HG03457 (cell line): Measurements from ENCODE around the gene OR56B4.
"Not testable (repeated sequence)": the region's sequence is repeated elsewhere in the genome, so short reads cannot be mapped to it uniquely, and the experiment has no call there.

Source experiments
- ATAC-seq: cut with Tn5 transposase; IDR thresholded peaks from one replicate; pipeline ENCODE4 v1.9.1; 2021; ENCODE audit warnings: moderate number of reproducible peaks; ENCODE audit not compliant: unreplicated experiment

The OR56B4 gene

DNA sequence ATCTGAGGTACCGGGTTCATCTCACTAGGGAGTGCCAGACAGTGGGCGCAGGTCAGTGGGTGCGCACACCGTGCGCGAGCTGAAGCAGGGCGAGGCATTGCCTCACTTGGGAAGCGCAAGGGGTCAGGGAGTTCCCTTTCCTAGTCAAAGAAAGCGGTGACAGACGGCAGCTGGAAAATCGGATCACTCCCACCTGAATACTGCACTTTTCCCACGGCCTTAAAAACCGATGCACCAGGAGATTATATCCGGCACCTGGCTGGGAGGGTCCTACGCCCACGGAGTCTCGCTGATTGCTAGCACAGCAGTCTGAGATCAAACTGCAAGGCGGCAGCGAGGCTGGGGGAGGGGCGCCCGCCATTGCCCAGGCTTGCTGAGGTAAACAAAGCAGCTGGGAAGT, 36.3 kb downstream of the OR56B4 start:
- not testable (repeated sequence) for ATAC-seq

- ATAC-seq, result no peak
Measured at GRCh38 chr11:6151117-6151516, 43.6 kb downstream of the OR56B4 start.

DNA sequence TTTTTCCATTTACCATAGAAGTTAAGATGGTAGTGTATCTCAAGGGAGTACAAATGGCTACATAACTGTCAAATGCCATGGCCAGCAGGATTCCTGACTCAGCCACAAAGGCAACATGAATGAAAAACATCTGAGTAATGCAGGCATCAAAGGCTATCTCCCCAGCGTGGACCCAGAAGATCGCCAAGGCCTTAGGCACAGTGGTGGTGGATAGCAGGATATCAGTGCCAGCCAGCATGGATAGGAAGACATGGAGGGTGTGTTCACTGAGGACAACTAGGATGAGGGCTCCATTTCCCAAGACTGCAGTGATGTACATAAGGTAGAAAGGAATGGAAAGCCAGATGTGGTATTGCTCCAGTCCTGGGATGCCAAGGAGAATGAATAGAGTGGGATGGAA, 44.6 kb downstream of the OR56B4 start:
- ATAC-seq, result no peak

GRCh38 chr11:6156628-6157359, 49.3 kb downstream of the OR56B4 start:
- ATAC-seq, result no peak
